OCI-LY7 (cell line): ENCODE results near the gene NTRK3.

Experiments used
- EZH2phosphoT487 ChIP-seq: fragments of 200-600 bp; sonication (generic); IDR thresholded peaks from 2 replicates; pipeline ENCODE4 v1.6.1; 2018; ENCODE audit warnings: low read depth, borderline replicate concordance, mild to moderate bottlenecking, mixed run types, antibody characterized with exemption, low read length, moderate library complexity, mixed read lengths
- TF ChIP-seq, protein P1 (sequence below): fragments of 200-600 bp; sonication (generic); conservative IDR thresholded peaks from 2 replicates; pipeline ENCODE4 v1.5.1; 2014; ENCODE audit warnings: mild to moderate bottlenecking, antibody characterized with exemption, low read length, moderate library complexity, mixed read lengths

DNA sequence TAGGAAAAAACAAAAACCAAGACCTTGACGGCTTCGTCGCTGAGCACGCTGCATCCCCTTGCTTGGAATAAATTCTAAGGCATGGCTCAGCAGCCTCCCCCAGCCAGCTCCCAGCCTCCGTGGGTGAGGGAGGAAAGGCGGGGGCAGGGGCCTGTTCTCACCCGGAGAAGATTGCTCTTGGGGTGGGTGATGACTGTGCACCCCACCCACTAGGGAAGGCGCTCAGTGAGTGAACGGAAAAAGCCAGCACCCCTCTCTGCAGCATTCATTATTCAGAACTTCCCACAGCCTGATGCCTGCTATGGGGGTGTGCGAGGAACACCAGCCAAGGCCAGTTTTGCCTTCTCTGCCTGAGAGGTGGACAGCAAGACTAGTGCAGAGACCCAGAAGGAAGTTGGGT is 19.3 kb upstream of the NTRK3 start:
- TF ChIP-seq, protein P1, sequence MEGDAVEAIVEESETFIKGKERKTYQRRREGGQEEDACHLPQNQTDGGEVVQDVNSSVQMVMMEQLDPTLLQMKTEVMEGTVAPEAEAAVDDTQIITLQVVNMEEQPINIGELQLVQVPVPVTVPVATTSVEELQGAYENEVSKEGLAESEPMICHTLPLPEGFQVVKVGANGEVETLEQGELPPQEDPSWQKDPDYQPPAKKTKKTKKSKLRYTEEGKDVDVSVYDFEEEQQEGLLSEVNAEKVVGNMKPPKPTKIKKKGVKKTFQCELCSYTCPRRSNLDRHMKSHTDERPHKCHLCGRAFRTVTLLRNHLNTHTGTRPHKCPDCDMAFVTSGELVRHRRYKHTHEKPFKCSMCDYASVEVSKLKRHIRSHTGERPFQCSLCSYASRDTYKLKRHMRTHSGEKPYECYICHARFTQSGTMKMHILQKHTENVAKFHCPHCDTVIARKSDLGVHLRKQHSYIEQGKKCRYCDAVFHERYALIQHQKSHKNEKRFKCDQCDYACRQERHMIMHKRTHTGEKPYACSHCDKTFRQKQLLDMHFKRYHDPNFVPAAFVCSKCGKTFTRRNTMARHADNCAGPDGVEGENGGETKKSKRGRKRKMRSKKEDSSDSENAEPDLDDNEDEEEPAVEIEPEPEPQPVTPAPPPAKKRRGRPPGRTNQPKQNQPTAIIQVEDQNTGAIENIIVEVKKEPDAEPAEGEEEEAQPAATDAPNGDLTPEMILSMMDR: no peak
- TF ChIP-seq EZH2phosphoT487: no peak
